Right ventricle myocardium inferior (tissue), 1 donor: ENCODE results near the gene SLC25A40. TPM values are rescaled to one million over a fixed set of nuclear protein-coding genes. Genes with fewer than 3 reads are reported as not detected.
A peak's percentile ranks its signal among the peaks of the same experiment; 100 is the strongest.
"Not testable (repeated sequence)": the region's sequence is repeated elsewhere in the genome, so short reads cannot be mapped to it uniquely, and the experiment has no call there.

ENCODE experiments used
- ATAC-seq: fragments of 200-7000 bp; cut with Tn5 transposase; one replicate; pipeline ENCODE4 v1.9.1; 2020; ENCODE audit warnings: mild to moderate bottlenecking, moderate library complexity
- DNase-seq: peaks from one replicate; pipeline ENCODE4 v3.0.0; 2021; ENCODE audit errors: missing footprints
- intact Hi-C: fragments of 100-400 bp; cut with DNase I; formaldehyde crosslinking; loops from one replicate; pipeline ENCODE4 v1.11.0; 2022
- long read RNA-seq: library from polyadenylated mRNA; unstranded; transcript quantifications from one replicate; pipeline ENCODE4 v2.0.0, GENCODE V29; 2021
- total RNA-seq: library from RNA; stranded (reverse); fragmentation: NEBNext Ultra II Directional; extraction: Animal tissue kit (Norgen Biotek cat#: 25700); gene quantifications from one replicate; pipeline ENCODE4 v1.2.1, GENCODE V29; 2021
- donor health status: DM: no; HTN: yes; CAD: no; lungs with severe emphysema.

SLC25A40 gene, protein sequence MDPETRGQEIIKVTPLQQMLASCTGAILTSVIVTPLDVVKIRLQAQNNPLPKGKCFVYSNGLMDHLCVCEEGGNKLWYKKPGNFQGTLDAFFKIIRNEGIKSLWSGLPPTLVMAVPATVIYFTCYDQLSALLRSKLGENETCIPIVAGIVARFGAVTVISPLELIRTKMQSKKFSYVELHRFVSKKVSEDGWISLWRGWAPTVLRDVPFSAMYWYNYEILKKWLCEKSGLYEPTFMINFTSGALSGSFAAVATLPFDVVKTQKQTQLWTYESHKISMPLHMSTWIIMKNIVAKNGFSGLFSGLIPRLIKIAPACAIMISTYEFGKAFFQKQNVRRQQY
- 23.5 TPM for total RNA-seq
- long read RNA-seq, full-length matches to known transcripts, result 3 of 7 reads
- long read RNA-seq, partial matches to known transcripts, result 1 of 7 reads
- long read RNA-seq, other reads (novel, unspliced or antisense), result 3 of 7 reads

DNA sequence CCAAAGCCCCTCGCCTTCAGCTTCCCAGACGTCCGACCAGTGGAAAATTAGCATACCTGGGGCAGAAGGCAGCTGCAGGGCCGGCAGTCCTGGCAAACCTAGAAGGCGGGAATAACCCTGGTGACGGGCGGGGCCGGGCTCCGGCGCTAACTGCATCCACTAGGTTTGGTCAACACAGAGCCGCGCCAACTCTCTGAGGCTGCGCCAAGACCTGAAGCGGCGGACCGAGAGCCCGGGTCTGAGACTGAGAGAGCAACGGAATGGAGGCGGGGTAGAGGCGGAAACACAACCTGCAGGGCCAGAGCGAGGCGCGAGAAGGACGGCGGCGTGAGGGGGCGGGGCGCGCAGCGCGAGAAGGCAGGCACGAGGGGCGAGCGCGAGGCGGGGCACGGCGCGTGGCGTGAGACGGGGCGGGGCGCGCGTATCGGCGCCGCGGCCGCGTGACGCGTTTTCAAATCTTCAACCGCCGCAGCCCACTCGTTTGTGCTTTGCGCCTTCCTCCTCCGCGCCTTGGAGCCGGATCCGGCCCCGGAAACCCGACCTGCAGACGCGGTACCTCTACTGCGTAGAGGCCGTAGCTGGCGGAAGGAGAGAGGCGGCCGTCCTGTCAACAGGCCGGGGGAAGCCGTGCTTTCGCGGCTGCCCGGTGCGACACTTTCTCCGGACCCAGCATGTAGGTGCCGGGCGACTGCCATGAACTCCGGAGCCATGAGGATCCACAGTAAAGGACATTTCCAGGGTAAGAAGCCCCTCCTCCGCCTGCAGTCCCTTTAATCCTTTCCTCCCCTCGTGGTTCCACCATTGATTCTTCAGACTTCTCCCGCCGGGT is at the start of gene SLC25A40, which contains the start of gene DBF4:
TSS of gene SLC25A40 (minus strand) at position 321 of the 829 bp plus-strand sequence. CDS start 17,633 bp downstream, outside the sequence.
TSS of gene DBF4 (plus strand) at position 454 of the 829 bp plus-strand sequence. CDS start at position 694, 240 bp downstream.
- ATAC-seq (peak; percentile 100), DNase-seq (peak; percentile 98)
- intact Hi-C loops, result loop anchor here (5.0 to 10.0 kb wide), 2 partner anchors 529 to 721 kb away; partner anchors contain the start of genes CROT and DMTF1

DNA sequence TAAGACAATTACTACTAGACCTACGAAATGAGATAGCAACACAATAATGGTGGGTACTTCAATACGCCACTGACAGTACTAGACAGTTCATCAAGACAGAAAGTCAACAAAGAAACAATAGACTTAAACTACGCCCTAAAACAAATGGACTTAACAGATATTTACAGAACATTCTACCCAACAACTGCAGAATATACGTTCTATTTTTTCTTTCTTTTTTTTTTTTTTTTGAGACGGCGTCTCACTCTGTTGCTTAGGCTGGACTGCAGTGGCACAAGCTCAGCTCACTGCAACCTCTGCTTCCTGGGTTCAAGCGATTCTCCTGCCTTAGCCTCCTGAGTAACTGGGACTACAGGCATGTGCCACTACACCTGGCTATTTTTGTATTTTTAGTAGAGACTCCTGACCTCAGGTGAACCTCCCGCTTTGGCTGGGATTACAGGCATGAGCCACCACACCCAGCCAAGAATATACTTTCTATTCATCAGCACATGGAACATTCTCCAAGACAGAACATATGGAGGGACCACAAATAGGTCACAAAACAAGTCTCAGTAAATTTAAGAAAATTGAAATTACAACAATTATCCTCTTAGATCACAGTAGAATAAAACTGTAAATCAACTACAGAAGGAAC is 46.7 kb upstream of the SLC25A40 start:
- intact Hi-C loops, DNase-seq, ATAC-seq: not testable (repeated sequence)

DNA sequence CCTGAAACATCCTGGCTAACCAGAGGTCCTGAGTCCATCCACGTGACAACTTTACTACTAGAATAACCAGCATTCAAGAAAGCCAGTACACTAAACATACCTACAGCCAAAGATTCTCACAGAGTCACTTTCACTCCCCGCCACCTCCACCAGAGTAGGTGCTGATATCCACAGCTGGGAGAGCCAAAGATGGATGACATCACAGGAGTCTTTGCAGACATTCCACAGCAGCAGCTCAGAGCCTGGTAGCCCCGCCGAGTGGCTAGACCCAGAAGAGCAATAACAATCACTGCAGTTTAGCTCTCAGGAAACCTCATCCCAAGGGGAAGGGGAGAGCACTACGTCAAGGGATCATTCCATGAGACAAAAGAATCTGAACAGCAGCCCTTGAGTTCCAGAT is 44.4 kb upstream of the SLC25A40 start:
- intact Hi-C loops, result no loop called here
- DNase-seq (no peak), ATAC-seq (no peak)

DNA sequence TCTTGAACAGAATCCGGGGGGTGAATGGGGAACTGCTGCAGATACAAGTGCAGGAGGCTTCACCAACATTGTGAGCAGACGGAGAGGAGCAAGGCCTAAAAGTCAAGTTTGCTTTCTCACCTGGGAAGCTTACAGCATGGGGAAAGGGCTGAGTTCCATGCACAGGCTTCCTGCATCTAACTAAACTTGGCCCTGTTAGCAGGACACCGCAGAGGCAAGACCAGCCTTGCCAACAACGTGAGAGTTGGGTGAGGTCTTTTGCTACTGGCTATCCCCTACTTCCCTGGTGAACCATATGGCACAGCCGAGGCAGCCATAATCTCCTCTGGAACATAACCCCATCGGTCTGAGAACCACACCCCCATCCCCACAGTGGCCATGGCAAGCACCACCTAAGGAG is 43.7 kb upstream of the SLC25A40 start:
- intact Hi-C loops, result no loop called here
- no peak for ATAC-seq
- no peak for DNase-seq

DNA sequence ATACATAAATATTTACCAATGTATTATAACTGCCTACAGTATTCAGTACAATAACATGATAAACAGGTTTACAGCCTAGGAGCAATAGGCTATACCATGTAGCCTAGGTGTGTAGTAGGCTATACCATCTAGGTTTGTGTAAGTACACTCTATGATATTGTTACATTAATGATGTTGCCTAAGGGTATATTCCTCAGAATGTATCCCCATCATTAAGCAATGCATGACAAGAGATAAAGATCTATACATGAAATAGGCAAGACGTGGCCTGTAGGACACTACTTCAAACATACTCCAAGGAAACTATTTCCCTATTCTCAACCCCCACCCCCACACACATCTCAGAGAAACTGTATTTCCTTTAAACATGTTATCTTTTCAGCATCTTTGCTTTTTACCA is 42.6 kb upstream of the SLC25A40 start:
- no peak for DNase-seq
- ATAC-seq, result no peak
- intact Hi-C loops, result no loop called here

DNA sequence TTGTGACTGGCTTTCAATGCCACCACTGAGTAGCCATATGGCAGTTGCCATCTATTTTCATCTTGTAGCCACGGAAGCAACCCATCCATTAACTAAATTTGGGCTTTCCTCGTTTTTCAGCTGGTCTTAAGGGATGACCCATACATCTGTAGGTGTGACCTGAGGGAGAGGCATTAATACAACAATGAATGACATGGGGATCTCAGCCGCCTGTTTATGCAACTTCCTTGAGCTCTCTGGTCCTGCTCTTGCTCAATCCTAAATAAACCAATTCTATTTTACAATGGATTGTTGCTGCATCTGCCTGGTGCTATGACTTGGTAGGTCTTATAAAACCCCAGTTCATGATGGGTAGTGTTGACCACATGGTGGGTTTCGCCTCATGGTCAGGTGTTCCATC is 36.0 kb upstream of the SLC25A40 start:
- ATAC-seq, result no peak
- intact Hi-C loops, result no loop called here
- DNase-seq, result no peak

DNA sequence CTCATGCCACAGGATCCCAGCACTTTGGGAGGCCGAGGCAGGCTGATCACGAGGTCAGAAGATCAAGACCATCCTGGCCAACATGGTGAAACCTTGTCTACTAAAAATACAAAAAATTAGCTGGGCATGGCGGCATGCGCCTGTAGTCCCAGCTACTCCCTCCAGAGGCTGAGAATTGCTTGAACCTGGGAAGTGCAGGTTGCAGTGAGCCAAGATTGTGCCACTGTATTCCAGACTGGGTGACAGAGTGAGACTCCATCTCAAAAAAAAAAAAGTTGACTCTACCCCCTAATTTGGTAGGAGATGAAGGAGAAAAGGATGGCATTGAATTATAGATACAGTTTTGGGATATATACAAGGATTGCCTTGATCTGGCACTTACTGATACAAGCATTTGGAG is 32.7 kb upstream of the SLC25A40 start:
- DNase-seq, intact Hi-C loops, ATAC-seq: not testable (repeated sequence)

DNA sequence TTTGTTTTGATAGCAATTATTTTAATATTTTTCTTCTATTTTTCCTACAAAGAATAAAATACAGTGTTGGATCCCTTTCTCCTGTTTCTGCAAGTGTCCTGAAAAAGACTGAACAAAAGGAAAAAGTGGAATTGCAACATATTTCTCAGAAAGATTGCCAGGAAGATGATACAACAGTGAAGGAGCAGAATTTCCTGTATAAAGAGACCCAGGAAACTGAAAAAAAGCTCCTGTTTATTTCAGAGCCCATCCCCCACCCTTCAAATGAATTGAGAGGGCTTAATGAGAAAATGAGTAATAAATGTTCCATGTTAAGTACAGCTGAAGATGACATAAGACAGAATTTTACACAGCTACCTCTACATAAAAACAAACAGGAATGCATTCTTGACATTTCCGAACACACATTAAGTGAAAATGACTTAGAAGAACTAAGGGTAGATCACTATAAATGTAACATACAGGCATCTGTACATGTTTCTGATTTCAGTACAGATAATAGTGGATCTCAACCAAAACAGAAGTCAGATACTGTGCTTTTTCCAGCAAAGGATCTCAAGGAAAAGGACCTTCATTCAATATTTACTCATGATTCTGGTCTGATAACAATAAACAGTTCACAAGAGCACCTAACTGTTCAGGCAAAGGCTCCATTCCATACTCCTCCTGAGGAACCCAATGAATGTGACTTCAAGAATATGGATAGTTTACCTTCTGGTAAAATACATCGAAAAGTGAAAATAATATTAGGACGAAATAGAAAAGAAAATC is 31.2 kb upstream of the SLC25A40 start:
- DNase-seq, ATAC-seq, intact Hi-C loops: not testable (repeated sequence)

DNA sequence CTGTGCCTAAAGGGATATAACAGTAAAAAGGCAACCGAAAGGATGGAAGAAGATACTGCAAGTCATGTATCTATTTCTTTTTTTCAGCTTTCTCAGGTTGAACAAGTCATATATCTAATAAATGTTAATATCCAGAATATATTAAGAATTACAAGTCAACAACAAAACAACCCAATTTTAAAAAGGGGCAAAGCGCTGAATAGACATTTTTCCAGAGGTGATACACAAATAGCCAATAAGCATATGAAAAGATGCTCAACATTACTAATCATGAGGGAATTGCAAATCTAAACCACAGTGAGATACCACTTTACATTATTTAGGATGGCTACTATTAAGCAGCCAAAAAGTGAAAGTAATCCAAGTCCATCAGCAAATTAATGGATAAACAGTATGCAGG is 23.1 kb upstream of the SLC25A40 start:
- no peak for DNase-seq
- no peak for ATAC-seq
- intact Hi-C loops, result no loop called here

DNA sequence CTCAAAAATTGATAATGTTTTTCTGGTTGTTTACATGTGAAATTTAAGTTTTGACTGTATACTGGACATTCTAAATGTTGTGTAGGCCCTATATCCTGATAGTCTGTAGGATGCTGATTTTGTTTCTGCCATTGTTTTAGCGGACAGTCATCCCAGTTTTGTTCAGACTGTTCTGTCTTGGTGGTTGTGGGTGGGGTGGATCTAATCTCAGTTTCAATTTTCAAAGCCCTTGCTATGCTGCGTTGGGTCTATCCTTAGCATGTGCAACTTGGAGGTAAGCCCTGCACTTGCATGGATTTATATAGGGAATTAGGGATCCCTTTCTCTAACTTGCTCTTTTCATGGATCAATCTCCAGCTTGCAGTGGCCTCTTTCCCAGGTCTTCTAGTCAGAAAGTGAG is 19.2 kb upstream of the SLC25A40 start:
- no peak for DNase-seq
- no peak for ATAC-seq
- intact Hi-C loops, result no loop called here

DNA sequence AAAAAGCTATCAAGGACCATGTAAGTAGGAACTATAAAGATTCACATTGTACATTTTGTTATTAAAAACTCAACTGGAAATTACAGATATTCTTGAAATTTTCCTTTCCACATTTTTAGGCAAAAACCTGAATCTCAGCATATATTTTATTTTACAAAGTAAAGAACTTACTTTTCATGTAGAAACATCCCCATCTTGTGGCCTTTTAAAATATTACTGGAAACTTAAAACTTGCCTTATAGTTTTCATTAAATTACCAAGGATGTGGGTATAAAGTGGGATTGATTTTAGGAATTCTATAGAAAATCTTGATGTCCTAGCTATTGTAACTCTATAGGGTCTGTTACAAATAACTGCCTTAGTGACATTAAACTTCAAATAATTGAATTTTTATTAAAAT is 10.7 kb upstream of the SLC25A40 start:
- no peak for ATAC-seq
- intact Hi-C loops, result loop anchor here (2.0 to 5.0 kb wide), 2 partner anchors 90 to 380 kb away; no protein-coding TSS in a partner anchor
- no peak for DNase-seq

DNA sequence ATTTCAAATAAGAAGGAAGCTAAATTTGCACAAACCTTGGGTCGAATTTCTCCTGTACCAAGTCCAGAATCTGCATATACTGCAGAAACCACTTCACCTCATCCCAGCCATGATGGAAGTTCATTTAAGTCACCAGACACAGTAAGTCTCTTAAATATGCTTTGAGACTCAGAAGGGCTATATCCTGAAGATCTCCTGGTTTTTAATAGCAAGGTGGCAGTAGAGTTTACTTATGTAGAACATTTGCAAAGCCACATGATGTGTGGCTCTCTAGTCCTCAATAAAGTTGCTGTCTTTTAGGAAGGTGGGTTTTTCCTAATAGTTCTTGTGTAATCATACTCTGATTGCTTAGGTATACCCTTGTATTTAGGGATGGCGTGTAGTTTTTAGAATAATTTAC is 8.9 kb upstream of the SLC25A40 start:
- DNase-seq, result no peak
- no peak for ATAC-seq
- intact Hi-C loops, result loop anchor here (5.0 kb wide), 1 partner anchor 88 kb away; no protein-coding TSS in a partner anchor

DNA sequence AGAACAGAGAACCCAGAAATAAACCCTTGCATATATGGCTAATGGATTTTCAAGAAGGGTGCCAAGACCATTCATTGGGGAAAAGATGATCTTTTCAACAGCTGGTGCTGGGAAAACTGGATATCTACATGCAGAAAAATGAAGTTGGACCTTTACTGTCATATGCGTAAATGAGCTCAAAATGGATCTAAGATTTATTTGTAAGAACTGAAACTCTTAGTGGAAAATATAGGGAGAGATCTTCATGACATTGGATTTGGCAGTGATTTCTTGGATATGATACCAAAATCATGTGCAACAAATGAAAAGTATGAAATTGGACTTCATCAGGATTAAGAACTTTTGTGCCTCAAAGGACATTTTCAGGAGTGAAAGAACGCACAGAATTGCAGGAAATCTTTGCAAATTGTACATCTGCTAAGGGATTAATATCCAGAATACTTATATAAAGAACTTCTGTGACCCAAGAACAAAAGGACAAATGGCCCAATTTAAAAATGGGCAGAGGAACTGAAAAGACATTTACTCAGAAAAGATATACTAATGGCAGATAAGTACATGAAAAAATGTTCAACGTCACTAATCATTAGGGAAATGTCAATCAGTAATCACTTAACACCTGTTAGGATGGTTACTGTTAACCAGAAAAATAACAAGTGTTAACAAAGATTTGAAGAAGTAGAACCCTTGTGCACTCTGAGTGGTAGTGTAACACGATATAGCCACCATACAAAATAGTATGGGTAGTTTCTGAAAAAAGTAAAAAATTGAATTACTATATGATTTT is 6.2 kb upstream of the SLC25A40 start:
- intact Hi-C loops, result no loop called here
- DNase-seq (no peak), ATAC-seq (no peak)

DNA sequence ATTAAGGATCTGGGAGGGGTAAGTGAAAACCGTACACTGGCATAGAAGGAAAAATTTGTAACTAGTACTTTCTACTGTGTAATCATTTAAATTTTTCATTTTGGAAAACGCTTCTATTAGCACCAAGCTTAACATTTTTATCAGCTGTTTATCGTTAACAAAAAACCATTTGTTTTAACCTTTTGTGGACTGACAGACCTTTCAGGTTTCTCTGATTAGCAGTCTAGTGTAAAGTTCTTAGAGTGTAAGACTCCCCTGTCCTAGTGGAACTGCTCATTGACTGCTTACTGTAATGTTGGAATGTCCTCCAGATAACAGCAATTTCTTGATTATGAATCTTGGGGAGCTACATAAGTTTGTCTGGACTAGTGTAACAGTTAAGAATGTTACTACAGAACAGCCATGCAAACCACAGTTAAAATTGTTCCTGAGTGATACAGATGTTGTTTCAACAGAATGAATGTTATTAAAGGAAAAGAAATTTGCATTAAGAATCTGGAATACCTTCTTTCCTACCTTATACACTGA is 2.1 kb upstream of the SLC25A40 start:
- DNase-seq (no peak), ATAC-seq (no peak)
- intact Hi-C loops, result loop anchor here (5.0 to 10.0 kb wide), 2 partner anchors 531 to 723 kb away; partner anchors contain the start of genes CROT and DMTF1

DNA sequence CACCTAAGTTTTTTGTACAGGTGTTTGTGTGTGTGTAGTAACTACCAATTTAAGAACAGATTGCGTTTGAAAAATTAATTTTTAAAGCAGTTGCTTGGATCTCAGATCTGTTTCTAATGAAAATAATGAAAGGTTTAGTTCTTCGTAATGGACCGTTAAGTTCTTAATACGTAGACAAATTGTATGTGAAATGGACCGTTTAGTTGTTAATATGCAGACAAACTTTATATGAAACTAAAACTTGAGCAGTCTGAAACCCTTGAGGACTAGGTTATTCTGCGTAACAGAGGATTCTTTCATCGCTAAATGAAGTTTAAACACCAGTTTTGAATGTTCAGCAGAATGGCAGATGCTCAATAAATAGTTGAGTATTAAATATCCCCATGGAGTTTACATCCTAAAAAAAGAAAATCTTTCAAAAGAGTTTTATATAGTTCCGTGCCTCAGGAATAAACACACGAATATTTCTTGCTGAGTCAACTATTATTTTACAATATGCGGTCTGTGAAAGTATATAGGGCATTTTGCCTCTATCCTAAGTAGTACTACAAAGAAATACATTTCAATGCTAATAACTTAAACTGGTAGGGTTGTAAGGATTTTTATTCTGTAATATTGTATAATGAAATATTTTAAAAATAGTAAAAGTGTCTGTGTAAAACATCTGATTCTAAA is 1.3 kb upstream of the SLC25A40 start:
- intact Hi-C loops, result loop anchor here (5.0 to 10.0 kb wide), 2 partner anchors 530 to 723 kb away; partner anchors contain the start of genes CROT and DMTF1
- no peak for ATAC-seq
- no peak for DNase-seq

DNA sequence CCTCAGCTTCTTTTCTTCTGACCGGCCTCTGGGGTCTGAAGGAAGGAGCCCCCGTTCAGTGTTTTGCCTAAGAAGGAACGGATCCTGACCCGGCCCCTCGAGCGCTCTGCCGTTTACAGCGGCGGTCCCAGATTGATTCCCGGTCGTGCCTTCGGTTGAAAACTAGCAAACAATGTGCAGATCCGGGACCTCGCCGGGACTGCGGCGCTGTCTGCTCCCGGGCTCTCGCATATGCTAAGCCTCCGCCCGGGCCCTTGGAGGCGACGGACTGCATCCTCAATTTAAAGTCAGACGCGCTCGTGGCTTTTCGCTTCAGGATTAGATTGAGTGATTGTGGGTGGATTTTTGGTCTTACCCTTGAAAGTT is 692 bp upstream of the SLC25A40 start:
- ATAC-seq, result peak; percentile 62
- peak; percentile 85 for DNase-seq
- intact Hi-C loops, result loop anchor here (5.0 to 10.0 kb wide), 2 partner anchors 530 to 722 kb away; partner anchors contain the start of genes CROT and DMTF1
